Measurements from ENCODE around the gene PPTC7.

GRCh38 chr12:110590059-110590458 is 6.9 kb upstream of the PPTC7 start:
- TF ChIP-seq TAF1 (IDR thresholded peaks at IDR 0.05; ENCODE audit: low read depth): no peak
- TF ChIP-seq TEAD4 (IDR thresholded peaks at IDR 0.05): no peak
- no peak for TF ChIP-seq FOXM1 (IDR thresholded peaks at IDR 0.05; ENCODE audit: borderline replicate concordance, low read depth)
- no peak for TF ChIP-seq MAX (IDR thresholded peaks at IDR 0.05)
- TF ChIP-seq NFIC (IDR thresholded peaks at IDR 0.05): no peak
- no peak for TF ChIP-seq EP300 (IDR thresholded peaks at IDR 0.05; ENCODE audit: borderline replicate concordance)
- no peak for TF ChIP-seq CREB1 (IDR thresholded peaks at IDR 0.05; ENCODE audit: low read depth)

Data from Ishikawa (cell line).